ENCODE results near the gene METTL3. TPM values are rescaled to one million over a fixed set of nuclear protein-coding genes. Genes with fewer than 3 reads are reported as not detected.
A peak's percentile ranks its signal among the peaks of the same experiment; 100 is the strongest.

The METTL3 gene
- total and polyA plus RNA-seq, 2 of the 13 experiments (the other 11 are each of a cell fraction or from before 2014, with no cell fraction given) = 123 to 130 TPM

- no peak for TF ChIP-seq CC2D1A (CRISPR knock-in tag; IDR thresholded peaks at IDR 0.05)
- no peak for TF ChIP-seq MLXIP (CRISPR knock-in tag; IDR thresholded peaks at IDR 0.05; ENCODE audit: borderline replicate concordance)
- peak; percentile 90; the same call in 1 of the 2 replicates for TF ChIP-seq ZBTB7A (CRISPR knock-in tag; IDR thresholded peaks at IDR 0.05)
- peak; percentile 37 for TF ChIP-seq ZNF781 (CRISPR knock-in tag; IDR thresholded peaks at IDR 0.05; ENCODE audit: borderline replicate concordance, not compliant biosample characterization)
- no peak for TF ChIP-seq GRHL1 (CRISPR knock-in tag; conservative IDR thresholded peaks at IDR 0.05)
- TF ChIP-seq ISL2 (CRISPR knock-in tag; IDR thresholded peaks at IDR 0.05) = peak; percentile 64; the same call in 1 of the 2 replicates
- no peak for TF ChIP-seq PAX8 (CRISPR knock-in tag; IDR thresholded peaks at IDR 0.05; ENCODE audit: borderline replicate concordance)
- TF ChIP-seq HOMEZ (CRISPR knock-in tag; IDR thresholded peaks at IDR 0.05; ENCODE audit: low read depth) = peak; percentile 93
- no peak for TF ChIP-seq ZNF713 (CRISPR knock-in tag; IDR thresholded peaks at IDR 0.05)
- 0 out of 2 replicates have a peak, but pooled peaks have one; percentile 21 for TF ChIP-seq HIC2 (CRISPR knock-in tag; IDR thresholded peaks at IDR 0.05; ENCODE audit: low read depth)
- TF ChIP-seq ZMAT5 (CRISPR knock-in tag; IDR thresholded peaks at IDR 0.05; ENCODE audit: borderline replicate concordance, low read depth) = no peak
- TF ChIP-seq ZNF670 (CRISPR knock-in tag; IDR thresholded peaks at IDR 0.05; ENCODE audit: borderline replicate concordance) = peak; percentile 87; the same call in 1 of the 2 replicates
- no peak for TF ChIP-seq ARID3A (IDR thresholded peaks at IDR 0.05; ENCODE audit: low read depth, low read length)
- TF ChIP-seq YEATS2 (CRISPR knock-in tag; IDR thresholded peaks at IDR 0.05; ENCODE audit: borderline replicate concordance) = peak; percentile 100
- TF ChIP-seq ZNF510 (CRISPR knock-in tag; IDR thresholded peaks at IDR 0.05; ENCODE audit: low read depth) = no peak
- peak; percentile 88 for TF ChIP-seq POLR2AphosphoS5 (IDR thresholded peaks at IDR 0.05; ENCODE audit: low read depth, low read length)
- TF ChIP-seq ZNF7 (CRISPR knock-in tag; IDR thresholded peaks at IDR 0.05) = no peak
- TF ChIP-seq ZNF570 (CRISPR knock-in tag; IDR thresholded peaks at IDR 0.05; ENCODE audit: borderline replicate concordance) = no peak
These were observed 55.0 kb downstream of the METTL3 start, which contains the start of gene CHD8 (continued) for GRCh38 chr14:21455912-21456667.
